NCI-H82 (cell line): Measurements from ENCODE around the gene HOXB3.

Source experiments
- DNase-seq: peaks from one replicate; lab custom pipeline; 2025; lab: John Stamatoyannopoulos, UW

The HOXB3 gene

DNA sequence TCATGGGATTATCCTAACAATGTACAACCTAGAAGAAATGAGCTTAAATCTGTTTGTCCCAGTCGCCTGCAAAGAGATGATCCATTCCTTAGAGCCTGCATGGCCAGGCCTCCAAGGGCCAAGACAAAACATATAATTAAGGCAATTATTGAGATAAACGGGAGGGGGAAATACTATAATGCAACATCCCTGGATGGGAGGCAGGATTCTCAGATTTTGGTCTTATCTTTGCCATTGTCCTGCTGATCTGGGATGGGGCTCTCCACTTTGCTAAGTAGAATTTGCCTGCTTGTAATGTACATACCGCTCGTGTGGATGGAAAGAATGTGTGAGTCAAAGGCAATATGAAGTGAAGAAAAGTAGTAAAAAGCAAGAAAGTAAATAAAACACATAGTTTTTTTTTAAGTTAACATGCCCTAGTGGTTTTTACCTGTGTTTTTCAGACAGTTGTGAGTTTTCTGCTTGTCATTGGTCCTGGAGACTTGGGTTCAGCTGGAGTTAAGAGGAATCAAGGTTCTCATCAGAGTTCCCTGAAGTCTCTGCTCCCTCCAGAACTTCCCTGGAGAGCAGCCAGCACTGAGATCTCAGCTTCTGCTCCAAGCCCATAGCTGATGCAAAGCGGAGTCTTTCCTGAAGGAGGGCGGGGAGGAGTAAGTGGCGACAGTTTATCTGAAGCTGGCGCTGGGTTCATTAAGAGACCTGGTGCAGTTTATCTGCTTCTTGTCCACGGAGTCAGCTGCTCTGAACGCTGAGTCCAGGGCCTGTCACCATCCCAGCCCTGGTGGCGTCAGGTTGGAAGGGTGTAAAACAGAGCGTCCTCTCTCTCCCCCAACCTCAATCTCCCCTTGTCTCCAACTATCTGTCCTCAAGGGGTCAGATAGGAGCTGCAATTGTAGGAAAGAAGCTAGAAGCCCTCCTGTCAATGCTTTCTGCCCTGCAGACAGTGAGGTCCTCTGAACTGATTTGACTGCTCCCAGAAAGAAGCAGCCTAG is 89.3 kb downstream of the HOXB3 start:
- no peak for DNase-seq

- DNase-seq: no peak
These were observed 90.2 kb downstream of the HOXB3 start for GRCh38 chr17:48499735-48500434.

GRCh38 chr17:48499248-48499647 is 90.8 kb downstream of the HOXB3 start:
- DNase-seq: no peak
